Activated CD8-positive, alpha-beta memory T cell treated with anti-CD3 and anti-CD28 coated beads, Interleukin-2, amount 50 U/mL, for 48 hours (primary cell): Measurements from ENCODE around the gene GNB1L.

ENCODE experiments used
- DNase-seq: peaks from one replicate; pipeline ENCODE4 v3.0.0-alpha.2; 2020

GNB1L gene

DNA sequence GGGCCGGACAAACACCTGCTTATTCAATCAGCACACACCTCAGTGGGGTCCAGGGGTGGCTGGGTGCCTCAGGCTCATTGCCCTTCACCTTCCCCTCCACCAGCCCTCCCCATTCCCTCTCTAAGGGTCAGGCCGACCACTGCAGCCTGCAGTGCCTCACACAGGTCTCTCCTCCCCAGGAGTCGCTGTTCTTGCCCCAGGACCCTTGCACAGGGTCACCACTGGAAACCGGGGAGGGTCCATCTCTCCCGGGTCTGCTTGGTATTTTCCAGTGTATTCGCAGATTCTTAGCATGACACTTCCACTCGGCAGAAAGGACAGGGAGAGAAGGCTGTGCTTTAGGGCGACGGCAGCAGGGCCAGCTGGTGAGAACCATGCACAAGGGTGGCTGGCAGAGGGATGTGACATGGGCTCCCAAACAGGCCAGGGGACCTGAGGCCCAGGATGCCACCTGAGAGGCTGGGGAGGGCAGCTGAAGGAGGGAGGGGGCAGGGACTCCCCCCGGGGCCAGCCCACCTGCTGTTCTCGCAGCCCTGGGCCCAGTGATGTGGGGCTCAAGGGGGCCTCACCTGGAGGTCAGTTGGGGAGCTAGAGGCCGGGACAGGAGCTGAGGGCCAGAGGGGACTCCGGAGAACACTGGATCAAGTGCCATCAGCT lies 110.2 kb downstream of the GNB1L start:
- no peak for DNase-seq

DNA sequence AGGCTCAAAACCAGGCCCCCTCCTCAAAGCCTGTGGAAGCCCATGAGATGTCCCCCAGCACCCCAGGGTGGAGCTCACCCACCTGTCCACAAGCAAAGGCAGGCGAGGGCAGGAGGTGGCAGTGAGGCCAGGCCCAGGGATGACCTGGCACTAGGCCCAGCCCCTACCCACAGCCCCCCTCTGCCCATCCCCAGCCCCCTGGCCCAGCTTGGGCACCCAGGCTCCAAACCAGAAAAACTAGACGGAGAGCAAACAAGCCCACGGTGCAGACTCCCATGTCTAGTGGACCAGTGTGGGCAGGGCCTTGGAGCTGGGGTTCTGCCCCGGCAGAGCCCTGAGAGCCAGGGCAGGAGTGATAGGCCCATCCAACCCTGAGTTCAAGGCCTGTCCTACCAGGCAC lies 111.0 kb downstream of the GNB1L start:
- no peak for DNase-seq

DNA sequence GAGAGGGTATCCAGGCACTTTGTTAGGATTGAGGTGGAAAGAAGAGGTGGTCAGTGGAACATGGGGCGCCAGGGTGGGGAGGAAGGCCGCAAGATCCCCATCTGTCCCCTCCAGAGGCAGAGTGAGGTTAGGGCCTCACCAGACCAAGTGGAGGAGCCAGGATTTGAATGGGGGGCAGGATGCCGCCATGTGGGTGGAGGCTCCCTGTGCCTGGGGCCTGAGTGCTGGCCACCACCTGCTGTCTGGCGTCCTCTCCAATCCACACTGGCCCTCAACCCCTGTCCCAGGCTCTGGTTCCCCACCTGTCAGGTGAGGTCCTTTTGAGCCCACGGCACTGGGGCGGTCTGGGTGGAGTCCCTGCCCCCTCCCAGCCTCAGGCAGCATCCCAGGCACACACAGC lies 111.6 kb downstream of the GNB1L start:
- DNase-seq = no peak

DNA sequence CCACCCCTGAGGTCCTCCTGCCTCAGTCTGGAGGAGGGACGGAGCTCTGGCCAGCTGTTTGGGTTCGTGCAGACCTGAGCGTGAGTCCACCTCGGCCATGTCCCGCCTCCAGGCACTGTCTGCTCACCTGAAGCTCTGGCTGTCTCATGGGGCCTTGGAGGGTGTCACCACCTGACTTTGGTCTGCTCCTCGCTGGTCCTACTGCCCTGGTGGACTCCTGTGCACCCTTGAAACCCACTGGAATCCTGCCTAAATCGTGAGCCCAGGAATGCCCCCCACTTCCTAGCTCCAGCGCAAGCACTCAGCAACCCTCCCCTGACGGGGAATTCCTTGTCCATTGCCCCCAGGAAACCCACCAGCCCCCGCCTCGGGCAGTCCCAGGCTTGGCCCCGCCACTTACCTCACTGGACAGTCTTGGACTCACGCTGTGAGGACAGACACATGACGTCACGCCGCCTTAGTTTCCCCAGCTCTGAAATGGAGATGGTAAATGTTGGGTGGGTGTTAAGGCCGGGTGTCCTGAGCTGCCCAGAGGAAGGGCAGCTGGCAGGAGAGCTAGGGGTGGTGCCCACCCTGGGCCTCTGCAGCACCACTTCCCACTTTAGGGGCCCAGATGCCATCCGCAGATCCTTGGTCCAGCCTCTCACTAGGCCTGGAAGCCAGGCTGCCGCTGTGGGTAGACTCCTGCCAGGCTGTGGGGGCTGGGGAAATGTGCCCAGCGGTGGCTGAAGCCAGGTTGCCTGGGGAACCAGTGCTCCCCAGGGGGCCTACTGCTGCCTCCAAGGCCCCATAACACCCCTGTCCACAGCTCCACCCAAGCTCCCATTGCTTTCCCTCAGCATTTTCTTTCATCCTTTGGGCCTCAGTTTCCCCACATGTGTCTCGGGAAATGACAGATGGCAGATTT lies 112.3 kb downstream of the GNB1L start:
- DNase-seq = no peak

DNA sequence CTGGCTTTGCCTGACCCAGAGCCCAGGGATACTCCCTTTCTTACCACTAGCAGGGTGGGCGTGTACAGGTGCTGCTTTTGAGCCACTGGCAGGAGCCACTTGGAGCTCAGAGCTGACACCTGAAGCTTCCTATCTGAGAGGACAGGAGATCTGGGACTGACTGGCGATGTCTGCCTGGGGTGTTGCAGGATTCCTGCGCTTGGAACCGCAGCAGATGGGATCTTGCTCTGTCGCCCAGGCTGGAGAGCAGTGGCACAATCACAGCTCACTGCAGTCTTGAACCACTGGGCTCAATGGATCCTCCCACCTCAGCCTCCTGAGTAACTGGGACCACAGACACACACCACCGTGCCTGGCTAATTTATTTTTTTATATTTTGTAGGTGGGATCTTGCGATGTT lies 113.6 kb downstream of the GNB1L start:
- DNase-seq = no peak

DNA sequence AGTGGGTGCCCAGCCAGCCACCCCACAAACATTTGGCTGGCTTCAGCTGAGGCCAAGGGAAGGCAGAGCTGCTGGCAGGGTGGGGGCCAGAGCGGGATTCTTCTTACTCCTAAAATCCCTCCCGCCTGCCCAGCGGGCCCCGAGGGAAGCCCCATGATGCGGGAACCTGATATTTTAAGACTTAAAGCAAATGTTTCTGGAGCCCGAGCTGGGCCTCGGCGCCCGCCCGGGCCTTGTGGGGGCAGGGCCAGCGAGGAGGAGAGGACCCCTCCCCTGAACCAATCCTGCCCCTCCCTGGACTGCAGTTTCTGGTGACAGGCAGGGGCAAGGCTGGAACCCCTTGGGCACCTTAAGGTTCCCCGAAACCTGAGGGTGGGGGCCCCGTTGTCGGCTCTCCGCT lies 114.1 kb downstream of the GNB1L start:
- DNase-seq = no peak

DNA sequence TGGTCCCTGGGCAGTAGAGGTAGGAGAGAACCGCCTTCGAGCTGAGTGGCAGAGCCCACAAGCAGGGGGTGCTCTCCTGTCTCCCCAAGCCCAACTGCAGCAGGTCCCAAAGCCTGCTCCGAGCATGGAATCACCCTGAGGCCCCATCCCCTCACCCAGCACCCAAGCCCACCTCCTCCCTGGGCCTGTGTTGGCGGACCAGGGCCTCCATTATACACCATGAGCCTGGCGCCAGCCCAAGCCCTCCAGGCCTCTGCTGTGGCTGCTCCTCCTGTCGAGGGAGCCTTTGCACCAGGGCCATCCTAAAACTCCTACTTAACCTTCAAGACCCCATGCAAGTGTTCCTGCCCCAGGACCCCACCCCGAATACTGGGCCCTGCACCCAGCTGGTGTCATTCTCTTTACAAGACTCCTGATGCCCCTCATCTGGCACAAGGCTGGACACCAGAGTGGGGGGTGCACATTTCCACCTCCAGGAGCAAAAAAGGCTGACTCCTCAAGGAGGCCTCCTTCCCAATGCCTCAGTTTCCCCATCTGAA lies 114.7 kb downstream of the GNB1L start:
- DNase-seq = no peak

DNA sequence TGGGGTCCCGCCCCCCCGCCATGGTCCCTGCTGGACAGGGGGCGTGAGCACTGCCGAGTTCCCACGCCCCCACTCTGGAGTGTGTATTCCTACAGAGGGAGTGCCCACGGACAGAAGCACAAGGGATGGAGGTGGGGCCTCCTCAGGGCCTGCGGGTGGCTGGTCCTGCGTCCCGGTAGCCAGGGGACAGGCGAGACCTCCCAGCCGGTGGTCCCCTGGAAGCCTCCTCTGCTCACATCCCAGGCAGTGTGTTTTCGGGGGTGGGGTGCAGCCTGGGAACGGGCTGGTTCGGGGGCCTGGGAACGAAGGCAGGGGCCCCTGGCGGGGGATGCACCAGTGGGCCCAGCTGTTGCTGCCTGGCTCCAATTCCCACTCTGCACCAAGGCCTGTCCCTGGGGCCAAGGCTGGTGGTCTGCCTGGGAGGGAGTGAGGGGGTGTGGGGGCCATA lies 115.2 kb downstream of the GNB1L start:
- no peak for DNase-seq

DNA sequence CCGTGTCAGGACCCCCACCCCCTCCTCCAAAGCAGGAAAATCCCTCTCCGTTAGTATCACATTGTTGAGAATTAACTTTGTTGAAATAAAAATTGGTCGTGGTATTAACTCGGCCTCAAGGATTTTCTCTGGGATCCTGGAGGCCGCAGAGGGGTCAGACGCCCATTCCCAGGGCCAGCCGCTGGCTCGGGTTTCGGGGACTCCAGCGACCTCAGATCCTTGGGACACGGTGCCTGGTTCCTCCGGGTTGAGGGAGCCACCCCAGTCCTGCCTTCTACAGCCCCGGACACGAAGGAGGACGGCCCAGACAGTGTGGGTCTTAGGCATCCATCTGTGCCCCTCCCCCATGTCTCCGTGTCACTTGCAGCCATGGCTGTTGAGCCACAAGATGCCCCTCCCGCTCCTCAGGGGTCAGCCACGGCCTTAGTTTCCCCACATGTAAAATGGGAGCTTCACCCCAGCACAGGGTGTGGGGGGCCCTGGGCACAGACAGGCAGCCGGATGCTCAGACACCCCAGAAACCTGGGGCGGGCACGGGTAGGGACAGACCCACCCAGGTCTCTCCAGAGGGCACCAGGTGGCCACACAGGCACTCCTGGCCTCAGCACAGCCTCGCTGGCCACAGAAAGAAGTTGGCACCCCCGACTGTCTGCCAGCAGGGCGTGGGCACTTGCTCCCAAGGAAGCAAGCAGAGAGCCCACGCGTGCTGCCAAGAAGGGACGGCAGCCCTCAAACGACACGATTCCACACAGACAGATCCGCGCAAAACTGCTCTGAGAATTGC lies 115.8 kb downstream of the GNB1L start:
- no peak for DNase-seq

DNA sequence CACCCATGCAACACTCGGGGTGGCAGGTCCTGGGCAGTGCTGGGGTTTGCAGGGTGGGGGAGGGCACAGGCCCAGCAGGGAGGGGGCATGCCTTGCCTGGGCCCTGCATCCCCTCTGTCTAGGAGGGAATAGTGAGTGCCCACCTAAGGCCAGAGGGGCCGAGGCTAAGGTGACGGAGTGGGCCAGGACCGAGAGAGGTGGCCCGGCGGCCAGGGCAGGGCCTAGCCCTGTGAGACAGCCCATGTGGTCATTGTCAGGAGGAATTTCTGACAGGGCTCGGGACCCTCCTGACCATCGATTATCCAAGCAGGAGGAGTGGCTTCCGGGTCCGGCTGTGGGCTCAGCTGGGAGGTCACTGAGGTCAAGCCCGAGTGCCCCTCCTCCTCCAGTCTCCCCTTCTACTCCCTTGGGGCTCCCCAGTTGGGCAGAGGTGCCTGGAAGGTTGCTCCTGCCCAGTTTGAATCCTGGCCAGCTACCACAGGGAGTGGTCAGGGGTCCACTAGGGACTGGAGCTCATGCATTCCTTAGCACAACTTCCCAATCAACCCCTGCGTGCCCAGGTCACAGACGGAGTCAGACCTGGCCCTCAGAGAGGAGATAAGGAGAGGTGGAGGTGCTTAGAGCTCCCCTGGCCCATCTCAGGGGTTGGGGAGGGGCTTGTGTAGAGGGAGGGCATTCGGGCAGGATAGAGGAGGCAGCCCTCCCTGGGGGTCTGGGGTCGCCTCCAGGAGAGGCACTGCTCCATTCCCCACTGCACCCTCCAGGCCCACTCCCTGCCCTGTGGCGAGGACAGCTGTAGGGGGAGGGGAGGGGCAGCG lies 116.6 kb downstream of the GNB1L start:
- no peak for DNase-seq

DNA sequence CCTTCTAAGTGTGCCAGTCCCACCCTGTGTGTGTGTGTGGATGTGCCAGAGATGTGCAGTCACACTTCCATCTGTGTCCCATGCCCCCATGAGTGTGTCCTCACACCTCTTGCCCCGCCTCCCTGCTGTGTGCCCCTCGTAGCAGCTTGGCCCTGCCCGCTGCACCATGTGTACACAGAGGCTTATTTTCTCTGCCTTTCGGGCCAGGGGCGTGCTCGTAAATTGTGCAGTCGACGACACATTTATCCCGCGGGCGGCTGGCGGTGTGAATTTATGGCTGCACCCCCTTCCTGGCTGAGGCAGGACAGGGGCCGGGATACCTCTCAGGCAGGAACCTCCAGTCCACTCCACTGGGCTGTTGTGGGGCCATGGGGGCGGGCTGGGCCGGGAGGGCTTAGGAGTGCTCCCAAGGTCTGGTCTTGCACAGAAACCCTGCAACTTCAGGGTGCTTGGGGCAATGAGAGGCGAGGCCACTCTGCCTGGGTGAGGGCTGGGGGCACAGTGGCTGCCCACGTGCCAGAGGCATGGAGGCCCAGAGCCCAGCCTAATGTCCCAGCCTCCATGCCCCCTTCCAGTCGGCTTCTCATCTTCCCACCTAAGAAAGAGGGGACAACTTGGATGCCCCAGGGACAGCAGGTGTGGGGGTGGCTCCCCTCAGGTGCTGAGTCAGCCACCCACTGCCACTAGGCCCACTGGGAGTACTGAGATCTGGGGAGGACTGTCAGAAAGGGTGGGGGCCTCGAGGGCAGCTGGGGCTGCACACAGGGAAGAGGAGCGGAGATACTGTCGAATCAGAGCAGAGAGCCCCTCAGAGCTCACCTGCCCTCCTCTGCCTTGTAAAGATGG lies 118.8 kb downstream of the GNB1L start:
- DNase-seq = no peak

DNA sequence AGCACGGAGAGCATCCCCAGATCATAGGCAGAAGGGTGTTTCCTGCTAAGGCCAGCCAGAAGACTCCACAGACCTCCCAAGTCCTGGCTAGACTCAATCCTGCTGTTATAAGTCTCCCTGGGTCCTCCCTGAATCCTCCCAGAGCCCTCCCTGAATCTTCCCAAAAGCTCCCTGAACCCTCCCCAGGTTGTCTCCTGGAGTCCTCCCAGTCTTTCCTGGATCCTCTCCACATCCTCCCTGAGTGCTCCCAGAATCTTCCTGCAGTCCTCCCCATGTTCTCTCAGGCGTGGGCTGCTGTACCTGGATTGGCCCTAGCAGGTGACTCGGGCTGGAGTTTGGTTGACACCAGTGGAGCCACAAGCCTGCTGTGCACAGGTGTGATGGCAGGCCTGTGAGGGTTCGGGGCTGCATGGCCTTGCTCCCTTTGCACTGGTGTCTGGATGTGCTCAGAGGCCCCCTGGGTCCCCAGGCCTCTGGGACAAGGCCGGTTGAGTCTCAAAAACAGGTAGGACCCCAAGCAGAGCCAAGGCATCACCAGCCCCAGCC lies 119.8 kb downstream of the GNB1L start:
- DNase-seq = no peak

DNA sequence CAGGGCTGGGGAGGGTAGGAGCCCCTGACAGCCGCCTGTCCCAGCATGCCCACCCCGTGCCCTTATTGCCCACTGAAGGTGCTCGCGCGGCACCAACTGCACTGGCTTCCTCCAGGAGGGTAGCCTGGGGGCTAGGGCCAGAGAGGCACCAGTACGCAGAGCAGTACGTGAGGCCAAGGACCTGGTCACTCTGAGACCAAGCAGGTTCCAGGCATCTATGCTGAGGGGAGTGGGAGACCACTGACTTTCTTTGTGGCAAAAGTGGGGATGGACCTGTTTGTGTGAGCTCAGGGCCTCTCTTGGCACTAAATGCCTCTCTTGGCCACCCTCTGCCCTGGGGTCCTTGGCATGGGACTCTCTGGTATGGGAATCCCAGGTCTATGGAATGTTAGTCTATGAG lies 120.5 kb downstream of the GNB1L start:
- DNase-seq = no peak

DNA sequence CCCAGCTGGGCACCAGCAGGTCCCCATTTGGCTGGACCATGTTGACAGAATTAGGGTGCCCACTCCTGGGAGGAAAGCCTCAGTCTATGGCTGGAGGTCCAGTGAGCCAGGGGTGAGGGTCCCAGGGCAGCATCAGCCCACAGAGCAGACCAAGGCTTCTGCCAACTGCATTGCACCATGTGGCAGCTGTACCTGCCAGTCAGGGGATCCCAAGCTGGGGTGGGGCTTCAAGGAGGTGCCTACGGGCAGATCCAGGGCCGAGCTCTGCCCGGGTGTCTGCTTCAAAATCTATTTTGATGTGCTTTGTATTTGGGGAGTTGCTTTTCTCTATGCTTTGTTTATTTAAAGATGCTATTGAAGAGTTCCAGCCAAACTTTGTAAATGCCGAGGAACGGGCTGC lies 120.9 kb downstream of the GNB1L start:
- DNase-seq = no peak
